IPS DF 6.9 (cell line): ENCODE results near the gene KNCN.

Source experiments
- DNase-seq: peaks from one replicate; pipeline ENCODE4 v3.0.0-alpha.2; 2013; ENCODE audit warnings: low read depth, low spot score
- H3K27ac ChIP-seq: one replicate; pipeline ENCODE4 v1.5.1; 2013; ENCODE audit warnings: low read length, control low read depth
- H3K27me3 ChIP-seq: 2 replicates; pipeline ENCODE4 v1.6.1; 2013; ENCODE audit warnings: mild to moderate bottlenecking, low read length; ENCODE audit not compliant: control insufficient read depth, insufficient read depth
- H3K36me3 ChIP-seq: 2 replicates; pipeline ENCODE4 v1.6.1; 2013; ENCODE audit warnings: low read length; ENCODE audit not compliant: control insufficient read depth, insufficient read depth
- H3K4me1 ChIP-seq: 2 replicates; pipeline ENCODE4 v1.6.1; 2013; ENCODE audit warnings: low read length; ENCODE audit not compliant: control insufficient read depth, insufficient read depth
- H3K4me3 ChIP-seq: 2 replicates; pipeline ENCODE4 v1.5.1; 2013; ENCODE audit warnings: mild to moderate bottlenecking, low read length
- H3K9me3 ChIP-seq: 2 replicates; pipeline ENCODE4 v1.6.1; 2013; ENCODE audit warnings: low read length, inconsistent platforms; ENCODE audit not compliant: control insufficient read depth, insufficient read depth
- WGBS: extraction: QIAGEN DNeasy Blood & Tissue Kit; methylation state at CpG from one replicate; pipeline ENCODE4 v1.1.7; 2013; ENCODE audit warnings: mixed read lengths, missing lambda C conversion rate; ENCODE audit not compliant: insufficient read length, insufficient coverage; 5-methylcytosine and 5-hydroxymethylcytosine counted together

The KNCN gene

GRCh38 chr1:46523496-46524353 is 27.7 kb downstream of the KNCN start:
- no CpG with 5 or more reads among the region's 11 CpGs for WGBS
- H3K27me3 ChIP-seq: peaks cover 11% of the 10 kb centered on the region; the same call in 1 of the 2 replicates
- peaks cover 17% of the 10 kb centered on the region for H3K4me1 ChIP-seq
- H3K36me3 ChIP-seq: no peaks in the 10 kb centered on the region
- no peak overlapping the region for H3K27ac ChIP-seq
- no peaks in the 10 kb centered on the region for H3K9me3 ChIP-seq
- DNase-seq: no peak
- no peak overlapping the region for H3K4me3 ChIP-seq

GRCh38 chr1:46522969-46523320 is 28.5 kb downstream of the KNCN start:
- Histone ChIP-seq H3K27me3 (peaks cover 10% of the 10 kb centered on the region; the same call in 1 of the 2 replicates), H3K36me3 (no peaks in the 10 kb centered on the region), H3K27ac (no peak overlapping the region), H3K4me1 (peaks cover 19% of the 10 kb centered on the region), H3K4me3 (no peak overlapping the region), H3K9me3 (no peaks in the 10 kb centered on the region)
- no peak for DNase-seq
- WGBS: no CpG with 5 or more reads among the region's 13 CpGs

DNA sequence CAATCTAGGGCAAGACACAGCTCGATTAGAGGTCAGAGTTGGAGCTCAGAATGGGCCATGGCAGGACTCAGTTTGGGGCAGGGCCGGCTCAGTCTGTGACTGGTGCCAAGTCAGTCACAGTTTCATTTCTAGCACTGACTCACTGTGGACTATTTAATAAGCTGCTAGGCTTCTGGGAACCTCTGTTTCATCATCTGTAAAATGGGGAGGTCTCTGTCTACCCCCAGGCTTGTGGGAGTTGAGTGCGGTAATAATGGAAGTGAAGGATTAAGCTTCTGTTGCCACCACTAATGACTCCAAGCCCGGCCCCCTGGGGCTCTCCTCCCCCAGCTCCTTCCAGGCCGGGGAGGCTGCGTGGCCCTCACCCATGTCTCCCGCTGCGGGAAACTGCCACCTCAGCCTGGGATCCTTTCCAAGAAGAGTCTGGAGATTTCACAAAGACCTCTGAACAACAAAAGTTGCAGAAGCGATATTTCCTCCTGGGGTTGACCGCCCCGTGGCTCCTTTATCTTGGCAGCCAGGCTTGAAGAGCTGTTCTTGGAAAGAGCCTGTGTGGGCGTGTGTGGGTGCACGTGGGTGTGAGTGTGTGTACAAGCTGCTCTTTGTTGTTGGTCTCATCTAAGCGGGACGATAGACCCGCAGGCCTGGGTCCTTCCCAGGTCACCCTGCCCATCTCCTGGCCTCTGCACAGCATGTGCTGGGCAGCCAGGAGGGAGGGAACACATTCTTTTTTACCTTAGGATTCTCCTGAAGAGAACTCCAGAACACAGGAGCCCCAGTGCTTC is 29.1 kb downstream of the KNCN start:
- peaks cover 8% of the 10 kb centered on the region; the same call in 1 of the 2 replicates for H3K27me3 ChIP-seq
- H3K9me3 ChIP-seq: no peaks in the 10 kb centered on the region
- no CpG with 5 or more reads among the region's 16 CpGs for WGBS
- no peaks in the 10 kb centered on the region for H3K36me3 ChIP-seq
- no peak for DNase-seq
- H3K4me3 ChIP-seq: no peak overlapping the region
- peaks cover 20% of the 10 kb centered on the region for H3K4me1 ChIP-seq
- no peak overlapping the region for H3K27ac ChIP-seq

GRCh38 chr1:46521414-46521813 is 30.0 kb downstream of the KNCN start:
- no peak for DNase-seq
- WGBS: no CpG with 5 or more reads among the region's 2 CpGs
- no peaks in the 10 kb centered on the region for H3K9me3 ChIP-seq
- peaks cover 7% of the 10 kb centered on the region; the same call in 1 of the 2 replicates for H3K27me3 ChIP-seq
- H3K27ac ChIP-seq: no peak overlapping the region
- no peaks in the 10 kb centered on the region for H3K36me3 ChIP-seq
- H3K4me3 ChIP-seq: no peak overlapping the region
- peaks cover 22% of the 10 kb centered on the region for H3K4me1 ChIP-seq

DNA sequence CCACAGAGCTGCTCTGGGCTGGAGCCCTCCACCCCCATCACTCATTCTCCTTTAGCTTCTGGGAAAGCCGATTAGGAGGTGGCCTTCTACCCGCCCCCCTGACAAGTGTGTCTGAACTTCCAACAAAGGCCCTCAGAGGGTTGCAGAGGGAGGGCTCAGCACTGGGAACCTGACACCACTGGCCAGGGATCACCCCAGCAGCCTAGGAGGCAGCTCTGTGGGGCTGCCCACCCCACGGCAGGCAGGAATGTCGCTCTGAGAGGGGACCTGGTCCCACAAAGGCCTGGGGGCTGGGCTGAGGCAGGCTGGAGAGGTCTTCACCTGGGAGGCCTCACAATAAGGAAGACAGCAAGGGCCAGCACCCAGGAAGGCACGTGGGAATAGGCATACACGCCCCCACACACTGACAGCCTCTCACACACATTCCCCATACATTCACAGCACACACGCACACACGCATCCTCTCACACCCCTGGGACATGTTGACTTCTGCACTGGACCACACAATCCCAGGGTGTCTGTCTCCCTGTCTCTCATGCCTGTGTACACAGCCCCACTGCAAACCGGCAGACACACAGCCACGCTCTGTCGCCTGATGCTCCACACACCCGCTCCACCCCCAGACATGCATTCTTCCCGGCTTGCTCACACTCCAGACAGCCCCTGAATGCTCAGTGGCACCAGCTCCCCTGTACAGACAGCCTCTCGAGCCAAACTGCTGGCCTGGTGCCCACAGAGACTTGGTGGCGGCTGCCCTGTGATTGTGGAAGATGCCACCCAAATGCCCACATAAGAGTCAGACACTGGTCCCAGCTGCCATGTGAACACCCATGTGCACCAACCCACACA is 31.2 kb downstream of the KNCN start:
- Histone ChIP-seq H3K27me3 (no peaks in the 10 kb centered on the region; the same call in 1 of the 2 replicates), H3K27ac (no peak overlapping the region), H3K4me1 (peaks cover 18% of the 10 kb centered on the region), H3K9me3 (no peaks in the 10 kb centered on the region), H3K36me3 (no peaks in the 10 kb centered on the region), H3K4me3 (no peak overlapping the region)
- WGBS: no CpG with 5 or more reads among the region's 15 CpGs
- DNase-seq: no peak

GRCh38 chr1:46519209-46519608 is 32.2 kb downstream of the KNCN start:
- H3K36me3 ChIP-seq: no peaks in the 10 kb centered on the region
- no peak overlapping the region for H3K4me3 ChIP-seq
- peaks cover 18% of the 10 kb centered on the region for H3K4me1 ChIP-seq
- H3K27ac ChIP-seq: no peak overlapping the region
- no CpG with 5 or more reads among the region's 4 CpGs for WGBS
- no peak for DNase-seq
- H3K9me3 ChIP-seq: no peaks in the 10 kb centered on the region
- no peaks in the 10 kb centered on the region; the same call in 1 of the 2 replicates for H3K27me3 ChIP-seq

GRCh38 chr1:46517932-46518498 is 33.4 kb downstream of the KNCN start:
- Histone ChIP-seq H3K27me3 (no peaks in the 10 kb centered on the region), H3K36me3 (no peaks in the 10 kb centered on the region), H3K9me3 (no peaks in the 10 kb centered on the region), H3K4me1 (peaks cover 18% of the 10 kb centered on the region), H3K27ac (no peak overlapping the region), H3K4me3 (no peak overlapping the region)
- WGBS: no CpG with 5 or more reads among the region's 4 CpGs
- DNase-seq: no peak

GRCh38 chr1:46517010-46517600 is 34.3 kb downstream of the KNCN start:
- Histone ChIP-seq H3K27me3 (no peaks in the 10 kb centered on the region), H3K27ac (no peak overlapping the region), H3K9me3 (no peaks in the 10 kb centered on the region), H3K36me3 (no peaks in the 10 kb centered on the region), H3K4me1 (peaks cover 17% of the 10 kb centered on the region), H3K4me3 (no peak overlapping the region)
- DNase-seq: no peak
- no CpG with 5 or more reads among the region's 10 CpGs for WGBS

DNA sequence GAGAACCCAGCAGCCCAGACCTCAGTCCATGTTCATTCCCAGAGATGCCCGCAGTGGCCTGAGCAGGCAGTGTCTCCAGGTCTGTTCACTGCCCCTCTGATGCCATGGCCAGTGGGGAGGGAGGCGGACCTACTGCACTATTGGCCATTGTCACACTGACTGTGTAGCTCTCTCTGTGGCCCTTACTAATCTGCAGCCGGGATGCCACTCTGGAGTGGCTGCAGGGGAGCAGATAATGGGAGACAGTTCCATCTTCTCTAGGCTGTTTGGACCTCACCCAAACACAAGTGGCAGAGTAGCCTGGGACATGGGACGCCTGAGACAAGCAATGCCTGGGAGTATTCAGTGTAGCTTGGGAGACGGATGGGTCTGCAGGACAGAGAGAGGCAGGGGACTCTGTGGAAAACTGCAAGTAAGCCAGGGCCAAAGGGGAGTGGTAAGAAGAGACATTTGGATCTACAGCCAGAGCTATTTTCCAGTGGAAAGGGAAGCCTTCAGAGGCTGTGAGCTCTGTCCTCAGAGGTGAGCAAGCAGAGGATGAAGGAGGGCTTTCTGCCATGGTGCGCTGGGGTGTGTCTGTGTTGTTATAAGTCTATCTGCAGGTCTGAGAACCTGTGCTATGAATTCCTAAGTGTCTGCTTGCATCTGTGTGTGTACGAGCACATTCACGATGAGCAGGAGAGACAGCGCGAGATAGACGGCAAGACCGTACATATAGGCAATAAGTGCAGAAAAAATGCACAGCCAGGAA is 35.1 kb downstream of the KNCN start:
- no peak for DNase-seq
- no peaks in the 10 kb centered on the region for H3K9me3 ChIP-seq
- no peak overlapping the region for H3K27ac ChIP-seq
- WGBS: no CpG with 5 or more reads among the region's 12 CpGs
- peaks cover 17% of the 10 kb centered on the region for H3K4me1 ChIP-seq
- no peak overlapping the region for H3K4me3 ChIP-seq
- H3K27me3 ChIP-seq: no peaks in the 10 kb centered on the region
- H3K36me3 ChIP-seq: no peaks in the 10 kb centered on the region
